HCT116 (cell line): ENCODE results near the gene LRRC66. TPM values are rescaled to one million over a fixed set of nuclear protein-coding genes. Genes with fewer than 3 reads are reported as not detected.

Source experiments
- ATAC-seq: fragments of 200-7000 bp; cut with Tn5 transposase; 2 replicates; pipeline ENCODE4 v1.9.1; 2020; ENCODE audit warnings: mild to moderate bottlenecking, moderate library complexity
- BruUV-seq: library from RNA; stranded (reverse); fragments of 400-500 nt; replicated peaks from 2 replicates; lab custom pipeline; 2021; lab: Mats Ljungman, UMichigan
- CTCF ChIA-PET: fragments of 300-600 bp; sonication (Branson Sonifier 250); formaldehyde crosslinking; loops from one replicate; lab custom pipeline; 2021; ENCODE audit warnings: antibody characterized with exemption; lab: Charles Lee
- POLR2A ChIA-PET: fragments of 300-600, 350-600 bp; sonication (Branson Sonifier 250); formaldehyde crosslinking; loops from one replicate; lab custom pipeline; 2021; ENCODE audit warnings: antibody characterized with exemption; lab: Charles Lee
- RAD21 ChIA-PET, 2 experiments: fragments of 300-600 bp; sonication (Branson Sonifier 250); formaldehyde crosslinking; loops; one replicate each; lab custom pipeline; 2023; ENCODE audit warnings: low total read pairs in 2 of 2; ENCODE audit not compliant: uncharacterized antibody in 2 of 2, unreplicated experiment in 2 of 2, low non-redundant PET in 1 of 2; lab: Charles Lee
- DNase-seq: peaks from one replicate; pipeline ENCODE4 v3.0.0-alpha.2; 2010; ENCODE audit warnings: low read depth, low spot score
- H2AFZ ChIP-seq: fragments of 200-600 bp; shearing (Covaris generic), sonication (generic); 2 replicates; pipeline ENCODE4 v1.6.1; 2017; ENCODE audit warnings: low read depth, mixed run types, mixed read lengths, antibody characterized with exemption, low read length; ENCODE audit not compliant: poor library complexity, severe bottlenecking
- H3K27ac ChIP-seq: 2 replicates; pipeline ENCODE4 v1.5.1; 2012; ENCODE audit warnings: low read depth, low read length
- H3K27me3 ChIP-seq: fragments of 200-600 bp; sonication (generic); 2 replicates; pipeline ENCODE4 v1.6.1; 2016; ENCODE audit warnings: mixed run types, low read length, mixed read lengths; ENCODE audit not compliant: insufficient read depth
- H3K36me3 ChIP-seq, 2 experiments: fragments of 200-500 bp in 1 of 2; fragments of 200-600 bp in 1 of 2; sonication (Bioruptor generic) in 1 of 2; sonication (generic) in 1 of 2; 2 replicates each; pipeline versions ENCODE4 v1.5.1 to v1.6.1; 2014 to 2016; ENCODE audit warnings: low read length in 2 of 2, inconsistent platforms in 1 of 2, mixed read lengths in 1 of 2, mixed run types in 1 of 2; ENCODE audit not compliant: insufficient read depth in 2 of 2, control insufficient read depth in 1 of 2
- H3K4me1 ChIP-seq, 2 experiments: fragments of 200-600 bp in 1 of 2; sonication (generic) in 1 of 2; 2 replicates each; pipeline versions ENCODE4 v1.5.1 to v1.6.1; 2012 to 2017; ENCODE audit warnings: low read length in 2 of 2, inconsistent platforms in 1 of 2, mild to moderate bottlenecking in 1 of 2, mixed read lengths in 1 of 2, mixed run types in 1 of 2, moderate library complexity in 1 of 2; ENCODE audit not compliant: insufficient read depth in 2 of 2, control insufficient read depth in 1 of 2
- H3K4me2 ChIP-seq: fragments of 200-600 bp; sonication (generic); 2 replicates; pipeline ENCODE4 v1.6.1; 2017; ENCODE audit warnings: mixed run types, low read length, mixed read lengths
- H3K4me3 ChIP-seq, 2 experiments: fragments of 200-600 bp in 1 of 2; sonication (generic) in 1 of 2; replicated peaks in 1 of 2; 2 replicates each; pipeline ENCODE4 v1.5.1; 2011 to 2016; ENCODE audit warnings: low read length in 2 of 2, control low read depth in 1 of 2, low read depth in 1 of 2, mild to moderate bottlenecking in 1 of 2, mixed read lengths in 1 of 2, mixed run types in 1 of 2
- H3K79me2 ChIP-seq: fragments of 200-600 bp; sonication (generic); 2 replicates; pipeline ENCODE4 v1.6.1; 2017; ENCODE audit warnings: mild to moderate bottlenecking, mixed run types, low read length, moderate library complexity, mixed read lengths; ENCODE audit not compliant: insufficient read depth
- H3K9ac ChIP-seq: fragments of 200-600 bp; sonication (generic); 2 replicates; pipeline ENCODE4 v1.6.1; 2016; ENCODE audit warnings: low read length, mixed read lengths
- H3K9me2 ChIP-seq: fragments of 200-600 bp; sonication (generic), shearing (Covaris generic); 2 replicates; pipeline ENCODE4 v1.6.1; 2017; ENCODE audit warnings: mixed run types, mild to moderate bottlenecking, moderate library complexity; ENCODE audit not compliant: insufficient read depth
- H3K9me3 ChIP-seq, 2 experiments: fragments of 200-500 bp in 1 of 2; fragments of 200-600 bp in 1 of 2; sonication (Bioruptor generic) in 1 of 2; sonication (generic) in 1 of 2; 2 replicates each; pipeline ENCODE4 v1.6.1; 2014 to 2017; ENCODE audit warnings: low read length in 2 of 2, mixed read lengths in 2 of 2, inconsistent platforms in 1 of 2, low read depth in 1 of 2, mild to moderate bottlenecking in 1 of 2, mixed run types in 1 of 2, moderate library complexity in 1 of 2; ENCODE audit not compliant: control insufficient read depth in 1 of 2, insufficient read depth in 1 of 2
- H4K20me1 ChIP-seq: fragments of 200-600 bp; sonication (generic), shearing (Covaris generic); 2 replicates; pipeline ENCODE4 v1.6.1; 2017; ENCODE audit warnings: mixed run types, mild to moderate bottlenecking, moderate library complexity; ENCODE audit not compliant: insufficient read depth
- EZH2 ChIP-seq: fragments of 200-600 bp; sonication (generic); IDR thresholded peaks from 2 replicates; pipeline ENCODE4 v1.6.1; 2017; ENCODE audit warnings: antibody characterized with exemption, mixed run types
- FOSL1 ChIP-seq: IDR thresholded peaks from 2 replicates; pipeline ENCODE4 v1.6.1; 2012; ENCODE audit warnings: low read depth
- RAD21 ChIP-seq: IDR thresholded peaks from 2 replicates; pipeline ENCODE4 v1.6.1; 2012; ENCODE audit warnings: low read depth, mild to moderate bottlenecking
- SP1 ChIP-seq: IDR thresholded peaks from 2 replicates; pipeline ENCODE4 v1.6.1; 2012; ENCODE audit warnings: low read depth
- TCF7L2 ChIP-seq: IDR thresholded peaks from 2 replicates; pipeline ENCODE4 v1.7.0; 2011; ENCODE audit warnings: borderline replicate concordance, inconsistent platforms; ENCODE audit not compliant: insufficient read depth, insufficient read length; ENCODE audit errors: extremely low read depth
- YY1 ChIP-seq: IDR thresholded peaks from 2 replicates; pipeline ENCODE4 v1.6.1; 2011; ENCODE audit warnings: low read length, low read depth, moderate library complexity, mild to moderate bottlenecking; ENCODE audit not compliant: insufficient replicate concordance; ENCODE audit errors: extremely low read depth
- ZFX ChIP-seq: fragments of 450-650 bp; IDR thresholded peaks from 2 replicates; pipeline ENCODE4 v1.6.1; 2017
- ZNF274 ChIP-seq: fragments of 200-500 bp; sonication (Bioruptor generic); IDR thresholded peaks from 2 replicates; pipeline ENCODE4 v1.6.1; 2014; ENCODE audit warnings: mild to moderate bottlenecking, low read depth, low read length, inconsistent platforms
- intact Hi-C: fragments of 100-400 bp; cut with micrococcal nuclease; formaldehyde crosslinking; loops from 2 replicates; pipeline ENCODE4 v1.10.0; 2022
- total RNA-seq: library from RNA; stranded (reverse); gene quantifications from one replicate; pipeline ENCODE4 v1.2.1, GENCODE V29; 2021; ENCODE audit not compliant: unreplicated experiment
- TF ChIP-seq, protein P1 (sequence below): IDR thresholded peaks from 2 replicates; pipeline ENCODE4 v1.6.1; 2011; ENCODE audit warnings: mild to moderate bottlenecking, low read length, moderate library complexity; ENCODE audit not compliant: insufficient replicate concordance; ENCODE audit errors: extremely low read depth
- TF ChIP-seq, protein P2 (sequence below), 3 experiments: fragments of 200-600 bp in 1 of 3; sonication (generic) in 1 of 3; IDR thresholded peaks in 2 of 3; conservative IDR thresholded peaks in 1 of 3; 2 replicates each; pipeline ENCODE4 v1.5.1; 2012 to 2017; ENCODE audit warnings: low read depth in 2 of 3, low read length in 2 of 3, antibody characterized with exemption in 1 of 3, borderline replicate concordance in 1 of 3, control low read depth in 1 of 3, mild to moderate bottlenecking in 1 of 3, mixed read lengths in 1 of 3, mixed run types in 1 of 3, moderate library complexity in 1 of 3; ENCODE audit not compliant: insufficient read depth in 1 of 3
- TF ChIP-seq, protein P3 (sequence below): IDR thresholded peaks from 2 replicates; pipeline ENCODE4 v1.6.1; 2012
- TF ChIP-seq, protein P4 (sequence below): IDR thresholded peaks from 2 replicates; pipeline ENCODE4 v1.6.1; 2012; ENCODE audit warnings: low read depth

LRRC66 gene
- total RNA-seq, 1 experiment from 2014 or later = 0.12 TPM

DNA sequence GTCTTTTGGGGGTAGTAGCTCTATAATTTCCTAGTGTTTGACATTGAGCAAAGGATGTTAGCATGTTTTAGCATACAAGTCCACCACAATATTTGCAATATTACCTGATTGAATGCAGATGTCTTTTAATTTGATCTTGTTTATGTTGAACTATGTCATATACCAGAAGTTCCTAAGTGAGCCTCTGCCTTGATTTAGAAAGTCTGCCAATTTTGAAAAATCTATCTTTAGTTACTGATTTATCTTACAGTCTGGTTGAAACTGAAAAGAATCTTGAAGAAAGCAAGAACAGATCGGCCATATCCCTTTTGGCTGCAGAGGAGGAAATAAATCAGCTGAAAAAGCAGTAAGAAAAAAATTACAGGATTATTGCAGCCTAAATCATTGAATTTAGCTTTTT is 49.4 kb upstream of the LRRC66 start:
- no peak overlapping the region for H3K9ac ChIP-seq
- no peaks in the 10 kb centered on the region for H3K79me2 ChIP-seq
- no peaks in the 10 kb centered on the region for H3K4me1 ChIP-seq
- no peaks in the 10 kb centered on the region for H3K9me3 ChIP-seq
- DNase-seq = no peak
- H3K4me2 ChIP-seq = no peak overlapping the region
- no peak overlapping the region for H3K27ac ChIP-seq
- no peaks in the 10 kb centered on the region for H3K36me3 ChIP-seq
- ATAC-seq = no peak
- no peak overlapping the region for H2AFZ ChIP-seq
- no peaks in the 10 kb centered on the region for H3K9me2 ChIP-seq
- peaks cover 32% of the 10 kb centered on the region for H3K27me3 ChIP-seq
- no TSS peak for BruUV-seq
- intact Hi-C loops = loop anchor here (10.0 kb wide), 1 partner anchor 55 kb away; no protein-coding TSS in a partner anchor
- no peak for TF ChIP-seq FOSL1
- TF ChIP-seq TCF7L2 = no peak
- no peak for TF ChIP-seq EZH2
- TF ChIP-seq ZFX = no peak
- TF ChIP-seq, all 23 proteins: peak for 0
- ChIA-PET POLR2A (no interaction called here), RAD21 (no interaction called here), CTCF (no interaction called here)
- no peak overlapping the region for H3K4me3 ChIP-seq
- no peaks in the 10 kb centered on the region for H4K20me1 ChIP-seq

DNA sequence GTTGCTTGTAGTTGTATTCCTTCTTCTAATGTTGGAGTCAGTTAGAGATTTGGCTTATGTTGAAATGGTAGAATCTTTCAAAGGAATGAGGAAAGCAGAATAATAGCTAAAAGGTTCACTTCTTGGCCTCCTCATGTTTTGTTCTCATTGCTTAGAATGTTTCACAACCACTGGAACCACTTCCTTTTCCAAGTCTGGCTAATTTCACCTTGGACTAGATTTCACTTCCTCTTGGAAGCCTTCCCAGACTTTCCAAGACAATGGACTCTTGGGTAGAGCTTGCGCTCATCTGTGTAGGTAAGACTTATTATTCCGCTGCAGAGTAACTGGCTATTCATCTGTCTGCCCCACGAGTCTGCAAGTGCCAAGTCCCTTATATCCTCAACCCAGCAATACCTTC is 39.2 kb upstream of the LRRC66 start:
- RAD21 ChIA-PET = no interaction called here
- DNase-seq (no peak), ATAC-seq (no peak)
- H3K79me2 ChIP-seq = no peaks in the 10 kb centered on the region
- H3K4me2 ChIP-seq = no peak overlapping the region
- H3K36me3 ChIP-seq = no peaks in the 10 kb centered on the region
- H3K4me1 ChIP-seq = no peaks in the 10 kb centered on the region
- POLR2A ChIA-PET = no interaction called here
- H3K4me3 ChIP-seq = no peak overlapping the region
- BruUV-seq = no TSS peak
- no peaks in the 10 kb centered on the region for H4K20me1 ChIP-seq
- H3K9me2 ChIP-seq = no peaks in the 10 kb centered on the region
- H3K27me3 ChIP-seq = peaks cover 16% of the 10 kb centered on the region
- no peak overlapping the region for H3K9ac ChIP-seq
- no peak overlapping the region for H2AFZ ChIP-seq
- no peaks in the 10 kb centered on the region for H3K9me3 ChIP-seq
- CTCF ChIA-PET = no interaction called here
- intact Hi-C loops = no loop called here
- H3K27ac ChIP-seq = no peak overlapping the region
- TF ChIP-seq ZNF274 (no peak), YY1 (no peak), FOSL1 (no peak), SP1 (no peak), RAD21 (no peak), TCF7L2 (no peak)
- TF ChIP-seq, protein P1, sequence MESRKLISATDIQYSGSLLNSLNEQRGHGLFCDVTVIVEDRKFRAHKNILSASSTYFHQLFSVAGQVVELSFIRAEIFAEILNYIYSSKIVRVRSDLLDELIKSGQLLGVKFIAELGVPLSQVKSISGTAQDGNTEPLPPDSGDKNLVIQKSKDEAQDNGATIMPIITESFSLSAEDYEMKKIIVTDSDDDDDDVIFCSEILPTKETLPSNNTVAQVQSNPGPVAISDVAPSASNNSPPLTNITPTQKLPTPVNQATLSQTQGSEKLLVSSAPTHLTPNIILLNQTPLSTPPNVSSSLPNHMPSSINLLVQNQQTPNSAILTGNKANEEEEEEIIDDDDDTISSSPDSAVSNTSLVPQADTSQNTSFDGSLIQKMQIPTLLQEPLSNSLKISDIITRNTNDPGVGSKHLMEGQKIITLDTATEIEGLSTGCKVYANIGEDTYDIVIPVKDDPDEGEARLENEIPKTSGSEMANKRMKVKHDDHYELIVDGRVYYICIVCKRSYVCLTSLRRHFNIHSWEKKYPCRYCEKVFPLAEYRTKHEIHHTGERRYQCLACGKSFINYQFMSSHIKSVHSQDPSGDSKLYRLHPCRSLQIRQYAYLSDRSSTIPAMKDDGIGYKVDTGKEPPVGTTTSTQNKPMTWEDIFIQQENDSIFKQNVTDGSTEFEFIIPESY = no peak
- TF ChIP-seq, protein P2, sequence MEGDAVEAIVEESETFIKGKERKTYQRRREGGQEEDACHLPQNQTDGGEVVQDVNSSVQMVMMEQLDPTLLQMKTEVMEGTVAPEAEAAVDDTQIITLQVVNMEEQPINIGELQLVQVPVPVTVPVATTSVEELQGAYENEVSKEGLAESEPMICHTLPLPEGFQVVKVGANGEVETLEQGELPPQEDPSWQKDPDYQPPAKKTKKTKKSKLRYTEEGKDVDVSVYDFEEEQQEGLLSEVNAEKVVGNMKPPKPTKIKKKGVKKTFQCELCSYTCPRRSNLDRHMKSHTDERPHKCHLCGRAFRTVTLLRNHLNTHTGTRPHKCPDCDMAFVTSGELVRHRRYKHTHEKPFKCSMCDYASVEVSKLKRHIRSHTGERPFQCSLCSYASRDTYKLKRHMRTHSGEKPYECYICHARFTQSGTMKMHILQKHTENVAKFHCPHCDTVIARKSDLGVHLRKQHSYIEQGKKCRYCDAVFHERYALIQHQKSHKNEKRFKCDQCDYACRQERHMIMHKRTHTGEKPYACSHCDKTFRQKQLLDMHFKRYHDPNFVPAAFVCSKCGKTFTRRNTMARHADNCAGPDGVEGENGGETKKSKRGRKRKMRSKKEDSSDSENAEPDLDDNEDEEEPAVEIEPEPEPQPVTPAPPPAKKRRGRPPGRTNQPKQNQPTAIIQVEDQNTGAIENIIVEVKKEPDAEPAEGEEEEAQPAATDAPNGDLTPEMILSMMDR (IDR thresholded peaks at IDR 0.05 in 2 of 3, conservative IDR thresholded peaks at IDR 0.05 in 1 of 3; ENCODE audit: borderline replicate concordance in 1 of 3, insufficient read depth in 1 of 3, low read depth in 2 of 3, low read length in 2 of 3) = no peak
- TF ChIP-seq, protein P3, sequence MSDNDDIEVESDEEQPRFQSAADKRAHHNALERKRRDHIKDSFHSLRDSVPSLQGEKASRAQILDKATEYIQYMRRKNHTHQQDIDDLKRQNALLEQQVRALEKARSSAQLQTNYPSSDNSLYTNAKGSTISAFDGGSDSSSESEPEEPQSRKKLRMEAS = no peak
- TF ChIP-seq, protein P4, sequence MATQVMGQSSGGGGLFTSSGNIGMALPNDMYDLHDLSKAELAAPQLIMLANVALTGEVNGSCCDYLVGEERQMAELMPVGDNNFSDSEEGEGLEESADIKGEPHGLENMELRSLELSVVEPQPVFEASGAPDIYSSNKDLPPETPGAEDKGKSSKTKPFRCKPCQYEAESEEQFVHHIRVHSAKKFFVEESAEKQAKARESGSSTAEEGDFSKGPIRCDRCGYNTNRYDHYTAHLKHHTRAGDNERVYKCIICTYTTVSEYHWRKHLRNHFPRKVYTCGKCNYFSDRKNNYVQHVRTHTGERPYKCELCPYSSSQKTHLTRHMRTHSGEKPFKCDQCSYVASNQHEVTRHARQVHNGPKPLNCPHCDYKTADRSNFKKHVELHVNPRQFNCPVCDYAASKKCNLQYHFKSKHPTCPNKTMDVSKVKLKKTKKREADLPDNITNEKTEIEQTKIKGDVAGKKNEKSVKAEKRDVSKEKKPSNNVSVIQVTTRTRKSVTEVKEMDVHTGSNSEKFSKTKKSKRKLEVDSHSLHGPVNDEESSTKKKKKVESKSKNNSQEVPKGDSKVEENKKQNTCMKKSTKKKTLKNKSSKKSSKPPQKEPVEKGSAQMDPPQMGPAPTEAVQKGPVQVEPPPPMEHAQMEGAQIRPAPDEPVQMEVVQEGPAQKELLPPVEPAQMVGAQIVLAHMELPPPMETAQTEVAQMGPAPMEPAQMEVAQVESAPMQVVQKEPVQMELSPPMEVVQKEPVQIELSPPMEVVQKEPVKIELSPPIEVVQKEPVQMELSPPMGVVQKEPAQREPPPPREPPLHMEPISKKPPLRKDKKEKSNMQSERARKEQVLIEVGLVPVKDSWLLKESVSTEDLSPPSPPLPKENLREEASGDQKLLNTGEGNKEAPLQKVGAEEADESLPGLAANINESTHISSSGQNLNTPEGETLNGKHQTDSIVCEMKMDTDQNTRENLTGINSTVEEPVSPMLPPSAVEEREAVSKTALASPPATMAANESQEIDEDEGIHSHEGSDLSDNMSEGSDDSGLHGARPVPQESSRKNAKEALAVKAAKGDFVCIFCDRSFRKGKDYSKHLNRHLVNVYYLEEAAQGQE = no peak
